Activated T-helper 1 cell treated with anti-CD3 and anti-CD28 coated beads, Interleukin-2, amount 50 U/mL, for 16 hours (primary cell): ENCODE data around the gene BCL2A1.
"Not testable (repeated sequence)": the region's sequence is repeated elsewhere in the genome, so short reads cannot be mapped to it uniquely, and the experiment has no call there.

ENCODE experiments used
- DNase-seq, 2 donors: peaks; one replicate each; pipeline ENCODE4 v3.0.0-alpha.2; 2020; ENCODE audit warnings: low read depth in 1 of 2, low spot score in 1 of 2

BCL2A1 gene

DNA sequence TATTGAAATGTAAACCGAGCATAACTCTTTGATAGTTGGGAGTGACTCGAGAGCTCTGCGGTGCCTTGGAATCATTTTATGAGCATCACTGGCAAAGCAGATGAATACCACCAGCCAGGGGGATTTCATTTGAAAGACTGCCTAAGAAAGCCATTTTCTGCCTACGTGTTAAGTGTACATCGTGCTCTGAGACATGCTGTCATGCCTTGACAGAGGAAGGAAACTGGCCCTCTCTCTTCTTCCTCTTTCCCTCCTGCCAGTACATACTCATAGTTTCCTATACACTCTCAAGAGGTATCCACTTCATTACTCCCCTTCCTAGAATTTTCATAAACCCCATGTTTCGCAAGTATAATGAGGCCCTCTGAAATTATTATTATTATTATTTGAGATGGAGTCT, 8.8 kb downstream of the BCL2A1 start:
- DNase-seq: no peak

DNA sequence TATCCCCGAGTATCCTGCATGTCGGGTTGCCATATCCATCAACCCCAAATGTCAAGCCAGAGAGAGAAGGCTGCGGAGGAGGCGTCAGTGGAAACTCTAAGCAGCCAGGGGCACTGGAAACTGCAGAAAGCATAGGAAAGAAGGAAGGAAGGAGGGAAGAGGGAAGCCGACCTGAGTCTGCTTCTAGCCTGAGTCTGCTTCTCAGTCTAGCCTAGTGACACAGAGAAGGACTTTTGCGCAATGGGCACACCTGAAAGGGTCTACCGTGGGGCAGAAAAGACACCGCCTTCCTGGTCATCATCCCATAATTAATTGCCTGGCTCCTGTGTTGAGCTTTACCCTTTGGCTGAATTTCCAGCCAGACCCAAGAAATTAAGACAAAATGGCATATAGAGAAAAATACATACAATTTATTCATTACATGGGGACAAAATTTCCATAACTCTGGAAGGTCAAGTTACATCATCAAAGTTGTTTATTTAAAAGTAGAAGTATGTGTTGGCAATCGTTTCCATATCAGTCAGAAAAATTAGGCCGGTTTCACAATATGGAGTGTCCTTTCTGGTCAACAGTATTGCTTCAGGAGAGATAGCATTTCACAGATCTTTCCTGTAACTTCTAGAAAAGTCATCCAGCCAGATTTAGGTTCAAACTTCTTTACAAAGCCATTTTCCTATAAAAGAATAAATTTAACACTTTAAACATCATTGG, 10.3 kb downstream of the BCL2A1 start:
- no peak for DNase-seq

DNA sequence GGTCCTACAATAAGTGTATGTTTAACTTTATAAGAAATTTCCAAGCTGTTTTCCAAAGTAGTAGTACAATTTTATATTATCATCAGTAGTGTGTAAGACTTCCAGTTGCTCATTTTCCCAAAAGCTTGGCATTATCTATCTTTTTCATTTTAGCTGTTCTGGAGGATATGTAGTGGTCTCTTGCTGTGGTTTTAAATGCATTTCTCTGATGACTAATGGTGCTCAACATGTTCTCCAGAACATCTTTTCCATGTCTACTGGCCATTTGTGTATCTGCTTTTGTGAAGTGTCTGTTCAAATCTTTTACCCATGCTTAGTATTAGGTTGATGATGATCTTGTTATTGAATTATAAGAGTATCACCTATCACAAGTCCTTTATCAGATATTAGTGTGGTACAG, 13.3 kb downstream of the BCL2A1 start:
- no peak for DNase-seq

DNA sequence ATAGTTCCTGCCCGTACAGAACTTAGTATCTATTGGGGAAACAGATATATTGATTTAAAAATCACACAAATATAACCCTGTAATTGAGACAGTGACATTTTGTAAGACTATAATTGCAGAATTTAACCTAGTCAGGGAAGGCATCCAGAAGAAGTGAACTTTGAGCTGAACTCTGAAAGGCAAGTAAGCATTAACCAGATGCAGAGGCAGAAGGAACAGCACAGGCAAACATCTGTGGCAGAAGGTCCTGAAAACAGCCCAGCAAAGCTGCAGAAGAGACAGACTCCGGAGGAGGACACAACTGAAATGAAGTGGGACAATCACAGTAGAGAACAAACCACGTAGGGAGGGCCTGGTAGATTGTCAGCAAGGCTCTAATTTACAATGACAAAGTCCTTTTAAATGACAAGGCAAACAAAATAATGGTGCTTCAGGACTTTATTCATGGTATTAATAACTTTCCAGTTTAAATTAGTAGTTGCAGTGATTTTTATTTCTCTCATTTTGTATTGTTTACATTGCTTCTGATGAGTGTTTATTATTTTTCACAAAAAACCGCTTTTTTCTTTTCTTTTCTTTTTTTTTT, 14.5 kb downstream of the BCL2A1 start:
- DNase-seq: no peak

DNA sequence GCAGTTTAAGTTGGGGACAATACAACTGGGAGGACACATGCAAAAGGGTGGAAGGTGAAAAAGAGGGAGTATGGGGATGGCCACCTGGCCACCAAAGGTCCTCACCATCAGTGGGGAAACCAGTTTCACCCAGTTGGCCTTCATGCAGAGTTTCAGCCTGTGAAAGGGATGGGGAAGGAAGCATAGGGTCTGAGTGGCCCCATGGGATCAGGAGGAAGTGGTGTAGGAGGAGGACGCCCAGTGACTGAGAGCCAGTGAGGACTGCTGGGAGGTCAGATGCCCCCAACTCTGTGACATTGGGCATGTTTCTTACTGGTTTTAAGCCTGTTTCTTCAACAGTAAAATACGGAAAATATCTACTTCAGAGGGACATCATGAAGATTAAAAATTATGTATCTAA, 16.3 kb downstream of the BCL2A1 start:
- no peak for DNase-seq

DNA sequence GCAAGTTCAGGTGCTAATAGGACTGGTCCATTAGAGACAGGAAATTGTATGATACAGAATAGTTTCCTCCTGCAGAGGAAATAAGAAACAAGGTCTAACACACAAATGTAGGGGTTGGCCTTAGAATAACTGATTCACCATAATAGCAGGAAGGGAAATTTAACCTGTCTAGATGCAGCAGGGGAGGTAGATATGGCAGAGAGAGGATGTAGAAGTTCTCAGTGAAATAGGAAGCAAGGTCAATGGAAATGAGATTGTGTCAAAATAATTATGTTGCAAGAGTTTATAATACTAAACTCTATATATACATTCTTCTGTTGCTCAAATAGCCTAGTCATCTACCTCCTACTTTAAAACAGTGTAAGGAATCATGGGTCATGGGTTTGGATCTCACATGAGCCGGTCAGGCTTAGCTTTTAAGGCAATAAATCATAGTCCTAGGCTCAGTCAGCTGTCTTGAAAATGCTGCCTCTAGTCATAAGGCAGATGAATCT, 17.0 kb downstream of the BCL2A1 start:
- no peak for DNase-seq

DNA sequence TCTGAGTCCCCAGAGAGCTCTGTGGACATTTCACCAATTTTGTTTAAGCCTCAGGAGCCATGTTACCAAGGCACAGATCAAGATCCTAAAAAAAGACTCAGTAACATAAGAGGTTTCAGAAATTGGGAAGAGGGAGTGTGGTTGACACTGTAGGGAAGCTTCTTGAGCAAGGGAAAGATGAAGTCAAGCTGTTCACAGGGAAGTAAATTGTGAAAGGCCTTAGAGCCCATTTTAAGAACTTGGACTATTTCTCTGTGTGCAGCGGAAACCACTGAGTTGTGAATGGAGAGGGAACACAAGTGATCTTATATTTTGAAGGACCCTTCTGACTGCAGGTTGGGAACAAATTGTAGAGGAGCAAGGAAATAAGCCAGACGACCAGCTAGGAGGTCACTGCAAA, 18.7 kb downstream of the BCL2A1 start:
- no peak for DNase-seq

DNA sequence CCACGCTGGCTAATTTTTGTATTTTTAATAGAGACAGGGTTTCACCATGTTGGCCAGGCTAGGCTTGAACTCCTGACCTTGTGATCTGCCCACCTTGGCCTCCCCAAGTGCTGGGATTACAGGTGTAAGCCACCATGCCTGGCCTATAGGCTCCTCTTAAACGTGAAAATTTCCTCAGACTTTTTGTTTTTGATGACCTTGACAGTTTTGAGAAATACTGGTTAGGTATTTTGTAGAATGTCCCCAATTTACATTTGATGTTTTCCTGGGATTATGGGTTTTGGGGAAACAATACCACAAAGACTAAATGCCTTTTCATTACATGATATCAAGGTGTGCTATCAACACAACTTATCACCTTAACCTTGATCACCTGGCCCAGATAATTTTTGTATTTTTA, 20.7 kb downstream of the BCL2A1 start:
- DNase-seq: no peak

DNA sequence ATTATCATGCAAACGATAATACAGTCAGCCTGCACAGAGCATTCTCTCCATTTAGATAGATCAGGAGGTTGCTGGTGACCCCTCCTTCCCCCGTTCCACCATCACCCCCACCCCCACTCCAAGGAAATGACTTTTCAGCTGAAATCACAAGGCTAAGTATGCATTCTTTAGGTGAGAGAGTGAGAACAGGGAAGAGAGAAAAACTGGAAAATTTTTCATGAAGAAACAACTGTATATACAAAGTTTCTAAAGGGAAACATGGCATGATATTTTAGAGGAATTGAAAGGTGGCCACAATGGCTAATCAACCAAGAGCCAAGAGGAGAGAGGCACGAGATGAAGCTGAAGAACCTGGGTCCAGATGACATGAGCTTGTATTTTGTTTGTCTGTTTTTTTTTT, 22.2 kb downstream of the BCL2A1 start:
- no peak for DNase-seq

DNA sequence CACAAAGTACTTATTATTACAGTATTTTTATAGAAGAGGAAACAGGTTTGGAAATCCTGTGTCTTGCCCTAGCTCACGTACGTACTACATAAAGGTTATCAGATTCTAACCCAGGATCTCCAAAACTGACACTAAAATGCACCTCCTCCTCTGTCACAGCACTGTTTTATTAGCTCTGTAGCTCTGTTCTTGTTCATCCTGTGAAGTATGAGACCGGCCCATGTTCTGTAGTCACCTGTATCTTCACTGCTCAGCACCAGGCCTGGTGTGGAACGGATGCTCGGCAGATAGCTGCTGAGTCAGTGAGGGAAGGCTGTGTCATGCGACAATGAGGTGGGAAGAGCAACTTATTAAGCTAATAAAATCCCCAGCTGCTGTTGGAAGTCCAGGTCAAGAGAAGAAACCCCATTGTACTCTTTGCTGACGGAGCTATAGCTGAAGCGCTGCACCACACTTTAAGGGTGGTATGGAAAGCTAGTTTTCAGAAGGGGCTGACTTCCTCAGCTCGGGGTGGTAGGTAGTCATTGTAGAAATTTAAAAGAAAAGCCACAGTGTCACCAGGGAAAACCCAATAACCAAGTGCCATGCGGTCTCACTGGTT, 22.8 kb downstream of the BCL2A1 start:
- no peak for DNase-seq

DNA sequence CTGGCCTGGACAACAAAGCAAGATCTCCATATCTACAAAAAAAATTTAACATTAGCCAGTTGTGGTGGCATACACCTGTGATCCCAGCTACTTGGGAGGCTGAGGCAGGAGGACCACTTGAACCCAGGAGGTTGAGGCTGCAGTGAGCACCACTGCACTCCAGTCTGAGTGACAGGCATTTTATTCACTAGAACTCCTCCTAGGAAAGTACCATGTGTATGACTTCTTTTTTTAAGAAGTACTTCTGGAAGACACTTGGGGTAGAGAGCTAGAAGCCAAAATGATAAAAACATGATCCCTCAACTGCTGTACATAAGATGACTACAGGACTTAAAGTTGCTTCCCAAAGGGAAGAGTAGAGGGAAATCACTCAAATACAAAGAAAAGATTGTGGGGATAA, 24.0 kb downstream of the BCL2A1 start:
- no peak for DNase-seq

DNA sequence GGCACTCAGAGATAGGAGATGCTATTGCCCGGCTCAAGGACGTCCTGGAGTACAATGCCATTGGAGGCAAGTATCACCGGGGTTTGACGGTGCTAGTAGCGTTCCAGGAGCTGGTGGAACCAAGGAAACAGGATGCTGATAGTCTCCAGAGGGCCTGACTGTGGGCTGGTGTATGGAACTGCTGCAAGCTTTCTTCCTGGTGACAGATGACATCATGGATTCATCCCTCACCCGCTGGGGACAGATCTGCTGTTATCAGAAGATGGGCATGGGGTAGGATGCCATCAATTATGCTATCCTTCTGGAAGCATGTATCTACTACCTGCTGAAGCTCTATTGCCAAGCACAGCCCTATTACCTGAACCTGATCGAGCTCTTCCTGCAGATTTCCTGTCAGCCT, 26.4 kb downstream of the BCL2A1 start:
- DNase-seq: no peak

DNA sequence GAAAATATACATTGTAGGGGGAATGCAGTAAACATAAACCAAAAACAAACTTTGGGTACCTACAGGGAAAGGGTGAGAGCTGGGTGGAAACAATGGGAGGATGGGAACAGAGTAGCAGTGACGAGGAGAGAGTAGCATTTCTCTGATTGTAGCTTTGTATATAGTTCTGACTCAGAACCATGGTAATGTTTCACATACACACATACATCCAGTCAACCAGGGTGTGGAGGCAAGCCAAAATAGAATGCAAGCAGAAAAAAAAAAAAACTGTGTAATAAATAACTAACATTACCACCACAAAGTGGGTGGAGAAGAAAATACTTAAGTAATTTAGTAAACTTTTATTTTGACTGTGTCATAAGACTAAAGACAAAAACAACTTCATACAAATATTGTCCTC, 27.2 kb downstream of the BCL2A1 start:
- no peak for DNase-seq

DNA sequence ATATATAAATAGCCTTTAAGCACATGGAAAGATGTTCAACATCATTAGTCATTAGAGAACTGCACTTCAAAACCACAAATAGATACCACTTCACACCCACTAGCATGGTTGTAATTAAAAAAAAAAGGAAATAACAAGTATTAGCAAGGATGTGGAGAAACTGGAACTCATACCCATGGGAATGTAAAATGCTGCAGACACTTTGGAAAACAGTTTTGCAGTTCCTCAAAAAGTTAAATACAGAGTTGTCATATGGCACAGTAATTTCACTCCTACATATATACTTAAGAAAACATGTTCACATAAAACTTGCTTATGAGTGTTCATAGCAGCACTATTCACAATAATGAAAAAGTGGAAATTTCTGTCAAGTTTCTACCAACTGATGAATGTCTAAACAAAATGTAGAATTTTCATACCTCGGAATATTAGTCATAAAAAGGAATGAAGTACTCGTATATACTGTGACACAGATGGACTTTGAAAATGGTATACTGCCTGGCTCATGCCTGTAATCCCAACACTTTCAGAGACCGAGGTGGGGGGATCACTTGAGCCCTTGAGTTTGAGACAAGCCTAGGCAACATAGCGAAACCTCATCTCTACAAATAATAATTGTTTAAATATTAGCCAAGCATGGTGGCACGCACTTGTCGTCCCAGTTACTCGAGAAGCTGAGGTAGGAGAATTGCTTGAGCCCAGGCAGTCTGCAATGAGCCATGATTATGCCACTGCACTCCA, 28.1 kb downstream of the BCL2A1 start:
- no peak for DNase-seq

DNA sequence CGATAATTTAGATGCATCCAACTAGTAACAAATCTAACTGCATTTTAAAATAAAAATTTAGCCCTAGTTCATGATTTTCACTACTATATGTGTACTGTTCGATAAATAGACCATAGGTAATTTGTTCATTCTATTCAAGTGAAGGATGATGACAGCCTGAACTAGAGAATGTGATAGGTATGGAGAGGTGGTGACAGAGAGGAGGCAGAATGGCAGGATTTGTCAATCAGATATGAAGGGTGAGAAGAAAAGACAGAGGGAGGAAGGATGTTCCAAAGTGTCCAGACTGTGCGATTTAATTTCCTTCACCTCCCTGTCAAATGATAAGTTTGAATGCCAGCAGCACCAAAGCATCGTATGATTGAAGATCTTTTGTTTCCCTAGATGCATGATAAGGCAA, 31.6 kb downstream of the BCL2A1 start:
- DNase-seq: no peak

DNA sequence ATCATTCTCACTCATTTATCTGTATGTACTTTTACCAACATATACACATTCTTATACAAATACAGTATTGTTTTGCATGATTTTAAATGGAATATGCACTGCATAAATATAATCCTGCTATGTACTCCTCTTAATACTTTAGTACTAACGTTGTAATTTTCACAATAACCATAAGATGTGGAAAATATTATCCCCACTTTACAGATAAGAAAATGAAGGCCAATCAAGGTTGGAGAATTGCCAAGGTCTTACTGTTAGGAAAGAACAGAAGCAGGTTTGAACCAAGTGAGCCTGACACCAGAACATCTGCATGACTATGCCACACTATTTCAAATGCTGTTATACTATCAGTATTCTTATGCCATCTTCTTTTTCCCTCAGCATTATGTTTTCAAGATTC, 32.9 kb downstream of the BCL2A1 start:
- DNase-seq: no peak

DNA sequence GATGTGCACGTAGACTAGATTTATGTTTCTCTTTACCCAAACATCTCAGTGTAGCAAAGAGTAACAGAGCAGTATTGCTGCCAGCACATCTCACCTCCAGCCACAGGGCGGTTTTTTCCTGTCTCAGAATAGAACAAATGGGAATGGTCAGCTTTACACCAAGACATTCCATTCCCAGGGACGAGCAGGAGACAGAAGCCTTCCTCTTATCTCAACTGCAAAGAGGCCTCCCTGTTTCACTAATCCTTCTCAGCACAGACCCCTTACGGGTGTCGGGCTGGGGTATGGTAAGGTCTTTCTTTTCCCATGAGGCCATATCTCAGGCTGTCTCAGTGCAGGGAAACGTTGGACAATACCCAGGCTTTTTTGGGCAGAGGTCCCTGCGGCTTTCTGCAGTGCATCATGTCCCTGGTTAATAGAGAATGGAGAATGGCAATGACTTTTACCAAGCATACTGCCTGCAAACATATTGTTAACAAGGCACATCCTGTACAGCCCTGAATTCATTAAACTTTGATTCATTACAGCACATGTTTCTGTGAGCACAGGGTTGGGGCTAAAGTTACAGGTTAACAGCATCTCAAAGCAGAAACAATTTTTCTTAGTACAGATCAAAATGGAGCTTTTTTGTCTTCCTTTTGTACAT, 35.3 kb downstream of the BCL2A1 start:
- not testable (repeated sequence) for DNase-seq

DNA sequence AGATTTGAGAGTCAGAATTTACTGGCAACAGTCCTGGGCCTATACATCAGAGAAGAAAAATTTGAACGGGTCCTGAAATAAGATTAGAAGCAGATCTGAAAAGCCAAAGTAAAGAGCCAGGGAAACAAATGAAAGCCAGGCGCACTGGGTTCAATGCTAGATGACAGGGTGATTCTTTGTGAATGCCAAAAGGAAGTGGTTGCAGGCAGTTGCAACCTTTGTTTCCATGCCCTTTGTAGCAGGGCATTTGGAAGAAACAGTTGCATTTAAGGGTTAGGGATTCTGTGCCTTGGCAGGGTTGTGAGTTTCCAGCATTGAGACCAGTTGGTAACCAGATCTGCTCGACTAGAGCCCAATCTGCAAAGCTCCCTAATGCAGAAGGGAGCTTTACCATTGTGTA, 37.8 kb downstream of the BCL2A1 start:
- DNase-seq: no peak

DNA sequence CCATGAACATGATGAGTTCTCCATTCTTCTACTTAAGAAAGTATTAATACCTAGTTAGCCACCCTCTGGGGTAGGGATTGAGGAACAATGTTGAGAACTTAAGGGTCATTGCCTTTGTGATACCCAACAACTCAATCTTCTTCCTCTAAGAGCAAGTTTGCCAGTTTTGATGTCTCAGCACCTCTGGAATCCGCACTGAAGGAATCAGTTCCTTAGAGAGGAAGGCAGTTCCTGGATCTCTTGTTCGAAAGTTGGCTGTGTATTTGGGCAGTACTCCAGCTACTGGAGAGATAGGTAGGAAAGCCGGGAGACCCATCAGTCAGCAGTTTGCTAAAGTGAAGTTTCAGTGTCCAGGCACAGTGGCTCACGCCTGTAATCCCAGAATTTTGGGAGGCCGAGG, 38.5 kb downstream of the BCL2A1 start:
- DNase-seq: no peak

DNA sequence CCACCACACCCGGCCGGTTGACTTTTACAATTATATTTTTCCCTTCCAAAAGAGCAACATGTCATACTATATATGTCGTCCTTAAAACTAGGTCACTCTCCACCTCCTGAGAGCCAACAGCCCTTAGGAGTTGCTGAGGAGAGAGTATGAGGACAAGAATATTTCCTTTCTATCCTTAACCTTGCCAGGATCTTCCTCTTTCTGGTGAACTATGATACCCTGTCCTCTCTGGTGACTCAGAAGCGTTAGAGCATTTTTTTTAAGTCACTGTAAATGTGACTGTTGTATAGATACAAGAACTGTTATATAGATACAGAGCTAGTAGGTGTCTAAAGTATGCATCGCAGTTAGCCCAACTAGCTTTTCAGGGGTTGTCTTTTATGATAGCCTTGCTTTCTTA, 40.5 kb downstream of the BCL2A1 start:
- no peak for DNase-seq

DNA sequence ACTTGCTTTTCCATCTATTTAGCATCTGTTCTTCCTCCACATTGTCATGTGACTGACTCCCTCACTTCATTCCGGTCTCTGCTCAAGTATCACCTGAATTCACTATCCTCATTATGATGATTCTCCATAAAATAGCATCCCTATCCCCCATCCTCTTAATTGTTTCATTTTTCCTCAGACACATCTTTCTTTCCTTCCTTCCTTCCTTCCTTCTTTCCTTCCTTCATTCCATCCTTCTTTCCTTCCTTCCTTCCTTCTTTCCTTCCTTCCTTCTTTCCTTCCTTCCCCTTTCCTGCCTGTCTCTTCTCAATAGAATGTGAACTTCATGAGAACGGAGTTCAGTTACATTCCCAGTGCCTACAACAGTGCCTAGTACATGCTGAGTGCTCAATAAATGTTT, 41.6 kb downstream of the BCL2A1 start:
- DNase-seq: no peak

DNA sequence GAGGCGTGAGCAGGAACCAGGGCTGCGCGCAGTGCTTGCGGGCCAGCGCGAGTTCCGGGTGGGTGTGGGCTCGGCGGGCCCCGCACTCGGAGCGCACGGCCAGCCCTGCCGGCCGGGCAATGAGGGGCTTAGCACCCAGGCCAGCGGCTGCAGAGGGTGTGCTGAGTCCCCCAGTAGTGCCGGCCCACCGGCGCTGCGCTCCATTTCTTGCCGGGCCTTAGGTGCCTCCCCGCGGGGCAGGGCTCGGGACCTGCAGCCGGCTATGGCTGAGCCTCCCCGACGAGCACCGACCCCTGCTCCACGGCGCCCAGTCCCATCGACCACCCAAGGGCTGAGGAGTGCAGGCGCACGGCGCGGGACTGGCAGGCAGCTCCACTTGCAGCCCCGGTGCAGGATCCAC, 44.9 kb downstream of the BCL2A1 start:
- DNase-seq: not testable (repeated sequence)
